Liver (tissue), 9 donors: ENCODE data around the gene COA8. TPM values are rescaled to one million over a fixed set of nuclear protein-coding genes. Genes with fewer than 3 reads are reported as not detected.

Experiments
- DNase-seq: peaks from one replicate; pipeline ENCODE4 v3.0.0-alpha.2; 2017; ENCODE audit warnings: low spot score
- H3K27ac ChIP-seq, 2 donors: one replicate each; pipeline ENCODE4 v1.7.0; 2013; ENCODE audit warnings: inconsistent platforms in 2 of 2, low read length in 2 of 2, control low read depth in 1 of 2, low read depth in 1 of 2, mild to moderate bottlenecking in 1 of 2
- H3K27me3 ChIP-seq, 4 donors: one replicate each; pipeline versions ENCODE4 v1.6.1 to v1.7.0; 2013; ENCODE audit warnings: low read length in 3 of 4, inconsistent platforms in 1 of 4, mild to moderate bottlenecking in 1 of 4, moderate library complexity in 1 of 4; ENCODE audit not compliant: control insufficient read depth in 4 of 4, insufficient read depth in 4 of 4
- H3K36me3 ChIP-seq, 4 donors: one replicate each; pipeline versions ENCODE4 v1.6.1 to v1.7.0; 2013; ENCODE audit warnings: low read length in 3 of 4, mild to moderate bottlenecking in 3 of 4, low read depth in 1 of 4, moderate library complexity in 1 of 4; ENCODE audit not compliant: control insufficient read depth in 4 of 4, insufficient read depth in 3 of 4
- H3K4me1 ChIP-seq, 4 donors: one replicate each; pipeline versions ENCODE4 v1.6.1 to v1.7.0; 2013; ENCODE audit warnings: low read length in 3 of 4, mild to moderate bottlenecking in 3 of 4, moderate library complexity in 1 of 4; ENCODE audit not compliant: control insufficient read depth in 4 of 4, insufficient read depth in 4 of 4
- H3K4me3 ChIP-seq, 3 donors: one replicate each; pipeline versions ENCODE4 v1.6.1 to v1.7.0; 2013; ENCODE audit warnings: low read length in 3 of 3, control low read depth in 1 of 3, low read depth in 1 of 3, mild to moderate bottlenecking in 1 of 3
- H3K9ac ChIP-seq, 2 donors: one replicate each; pipeline ENCODE4 v1.7.0; 2013; ENCODE audit warnings: low read length in 2 of 2, mild to moderate bottlenecking in 2 of 2, moderate library complexity in 2 of 2, control low read depth in 1 of 2, low read depth in 1 of 2
- H3K9me3 ChIP-seq, 4 donors: one replicate each; pipeline versions ENCODE4 v1.6.1 to v1.7.0; 2013; ENCODE audit warnings: low read length in 3 of 4; ENCODE audit not compliant: control insufficient read depth in 4 of 4
- EGR1 ChIP-seq, 2 donors: IDR thresholded peaks; 2 replicates each; pipeline ENCODE4 v1.6.1; 2016 to 2018; ENCODE audit warnings: antibody characterized with exemption in 2 of 2, low read depth in 2 of 2
- FOXA1 ChIP-seq: IDR thresholded peaks from 2 replicates; pipeline ENCODE4 v1.6.1; 2016; ENCODE audit warnings: antibody characterized with exemption
- FOXA2 ChIP-seq: IDR thresholded peaks from 2 replicates; pipeline ENCODE4 v1.6.1; 2016; ENCODE audit warnings: antibody characterized with exemption
- GABPA ChIP-seq, 2 donors: IDR thresholded peaks in 1 of 2; conservative IDR thresholded peaks in 1 of 2; 2 replicates each; pipeline ENCODE4 v1.6.1; 2016; ENCODE audit warnings: antibody characterized with exemption in 2 of 2, mild to moderate bottlenecking in 1 of 2, moderate library complexity in 1 of 2
- HNF4A ChIP-seq, 2 donors: conservative IDR thresholded peaks; 2 replicates each; pipeline ENCODE4 v1.6.1; 2016; ENCODE audit warnings: antibody characterized with exemption in 2 of 2, mild to moderate bottlenecking in 2 of 2
- HNF4G ChIP-seq: IDR thresholded peaks from 2 replicates; pipeline ENCODE4 v1.6.1; 2016; ENCODE audit warnings: antibody characterized with exemption
- JUND ChIP-seq, 2 donors: IDR thresholded peaks; 2 replicates each; pipeline ENCODE4 v1.6.1; 2016; ENCODE audit warnings: antibody characterized with exemption in 2 of 2
- NR2F2 ChIP-seq: IDR thresholded peaks from 2 replicates; pipeline ENCODE4 v1.6.1; 2016; ENCODE audit warnings: antibody characterized with exemption
- RAD21 ChIP-seq, 2 donors: IDR thresholded peaks; 2 replicates each; pipeline ENCODE4 v1.6.1; 2016; ENCODE audit warnings: antibody characterized with exemption in 2 of 2, mild to moderate bottlenecking in 2 of 2
- RXRA ChIP-seq, 2 donors: IDR thresholded peaks; 2 replicates each; pipeline ENCODE4 v1.6.1; 2017 to 2018; ENCODE audit warnings: antibody characterized with exemption in 2 of 2, mild to moderate bottlenecking in 1 of 2
- SP1 ChIP-seq: IDR thresholded peaks from 2 replicates; pipeline ENCODE4 v1.6.1; 2018; ENCODE audit warnings: antibody characterized with exemption, mild to moderate bottlenecking
- TAF1 ChIP-seq: conservative IDR thresholded peaks from 2 replicates; pipeline ENCODE4 v1.6.1; 2016; ENCODE audit warnings: antibody characterized with exemption, mild to moderate bottlenecking
- YY1 ChIP-seq: IDR thresholded peaks from 2 replicates; pipeline ENCODE4 v1.6.1; 2016; ENCODE audit warnings: antibody characterized with exemption, mild to moderate bottlenecking
- WGBS: extraction: QIAGEN DNeasy Blood & Tissue Kit; methylation state at CpG from one replicate; pipeline ENCODE4 v1.1.7; 2013; 5-methylcytosine and 5-hydroxymethylcytosine counted together
- polyA plus RNA-seq, 2 donors: library from polyadenylated mRNA; stranded (reverse) in 1 of 2; unstranded in 1 of 2; fragments of 200-250 nt in 1 of 2; fragments of >200 nt in 1 of 2; fragmentation: Nextera tagmentation in 1 of 2; extraction: Ambion mirVana in 1 of 2; gene quantifications; one replicate each; pipeline versions ENCODE4 v1.2.1 to v1.2.3, GENCODE V29; 2013 to 2015
- total RNA-seq, 2 donors: library from RNA; depleted of rRNA; stranded (reverse); fragments of >200 nt; gene quantifications; one replicate each; pipeline ENCODE4 v1.2.3, GENCODE V29; 2014
- TF ChIP-seq, protein P1 (sequence below): IDR thresholded peaks from 2 replicates; pipeline ENCODE4 v1.6.1; 2016; ENCODE audit warnings: antibody characterized with exemption
- TF ChIP-seq, protein P2 (sequence below): IDR thresholded peaks from 2 replicates; pipeline ENCODE4 v1.6.1; 2016; ENCODE audit warnings: antibody characterized with exemption, mild to moderate bottlenecking
- TF ChIP-seq, protein P3 (sequence below): IDR thresholded peaks from 2 replicates; pipeline ENCODE4 v1.6.1; 2016; ENCODE audit warnings: antibody characterized with exemption
- TF ChIP-seq, protein P4 (sequence below): fragments of 150-350 bp; IDR thresholded peaks from 2 replicates; pipeline ENCODE4 v1.5.1; 2017; ENCODE audit warnings: improper control_type of control experiment, low read depth, low read length; ENCODE audit not compliant: missing input control
- TF ChIP-seq, protein P5 (sequence below): IDR thresholded peaks from 2 replicates; pipeline ENCODE4 v1.6.1; 2016; ENCODE audit warnings: antibody characterized with exemption
- donor health status: healthy.
- donor health status: healthy.
- donor health status: healthy.
- donor health status: healthy.
- donor health status: healthy.

COA8 gene
- total and polyA plus RNA-seq, 4 donors: 8.3 to 35.5 (median 17.0) TPM

DNA sequence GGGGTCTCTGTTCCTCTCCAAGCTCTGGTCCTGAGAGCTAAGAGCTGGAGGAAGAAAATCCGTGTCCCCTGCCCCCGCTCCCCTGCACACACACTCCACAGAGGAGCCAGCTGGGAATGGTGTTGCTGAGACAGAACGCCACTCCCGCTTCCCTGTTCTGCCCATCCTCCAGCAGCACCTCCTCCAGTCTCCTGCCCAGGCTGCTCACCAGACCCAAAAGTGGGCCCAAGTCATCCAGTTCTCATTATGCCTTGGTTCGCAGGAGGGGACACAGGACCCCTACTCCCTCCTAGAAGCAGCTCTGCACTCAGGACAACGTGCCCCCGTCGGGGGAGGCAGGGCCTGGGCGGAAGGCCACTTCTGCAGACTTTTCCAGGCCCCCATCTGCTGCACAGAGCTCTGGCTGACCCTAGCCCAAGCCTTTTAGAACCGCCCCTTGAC, 34.6 kb upstream of the COA8 start:
- peak overlapping the region; percentile 49 to 62 for H3K9ac ChIP-seq
- no peaks in the 10 kb centered on the region for H3K9me3 ChIP-seq
- TF ChIP-seq, protein P1, sequence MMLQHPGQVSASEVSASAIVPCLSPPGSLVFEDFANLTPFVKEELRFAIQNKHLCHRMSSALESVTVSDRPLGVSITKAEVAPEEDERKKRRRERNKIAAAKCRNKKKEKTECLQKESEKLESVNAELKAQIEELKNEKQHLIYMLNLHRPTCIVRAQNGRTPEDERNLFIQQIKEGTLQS: no peak
- TF ChIP-seq TAF1 (no peak), SP1 (no peak), RAD21 (IDR thresholded peaks at IDR 0.05) (no peak), JUND (IDR thresholded peaks at IDR 0.05) (no peak), HNF4G (no peak), EGR1 (IDR thresholded peaks at IDR 0.05; ENCODE audit: low read depth in 2 of 2) (no peak), GABPA (IDR thresholded peaks at IDR 0.05 in 1 of 2, conservative IDR thresholded peaks at IDR 0.05 in 1 of 2) (no peak), FOXA2 (no peak), HNF4A (conservative IDR thresholded peaks at IDR 0.05) (no peak), FOXA1 (no peak), NR2F2 (no peak), YY1 (no peak), RXRA (IDR thresholded peaks at IDR 0.05) (no peak)
- TF ChIP-seq, protein P2, sequence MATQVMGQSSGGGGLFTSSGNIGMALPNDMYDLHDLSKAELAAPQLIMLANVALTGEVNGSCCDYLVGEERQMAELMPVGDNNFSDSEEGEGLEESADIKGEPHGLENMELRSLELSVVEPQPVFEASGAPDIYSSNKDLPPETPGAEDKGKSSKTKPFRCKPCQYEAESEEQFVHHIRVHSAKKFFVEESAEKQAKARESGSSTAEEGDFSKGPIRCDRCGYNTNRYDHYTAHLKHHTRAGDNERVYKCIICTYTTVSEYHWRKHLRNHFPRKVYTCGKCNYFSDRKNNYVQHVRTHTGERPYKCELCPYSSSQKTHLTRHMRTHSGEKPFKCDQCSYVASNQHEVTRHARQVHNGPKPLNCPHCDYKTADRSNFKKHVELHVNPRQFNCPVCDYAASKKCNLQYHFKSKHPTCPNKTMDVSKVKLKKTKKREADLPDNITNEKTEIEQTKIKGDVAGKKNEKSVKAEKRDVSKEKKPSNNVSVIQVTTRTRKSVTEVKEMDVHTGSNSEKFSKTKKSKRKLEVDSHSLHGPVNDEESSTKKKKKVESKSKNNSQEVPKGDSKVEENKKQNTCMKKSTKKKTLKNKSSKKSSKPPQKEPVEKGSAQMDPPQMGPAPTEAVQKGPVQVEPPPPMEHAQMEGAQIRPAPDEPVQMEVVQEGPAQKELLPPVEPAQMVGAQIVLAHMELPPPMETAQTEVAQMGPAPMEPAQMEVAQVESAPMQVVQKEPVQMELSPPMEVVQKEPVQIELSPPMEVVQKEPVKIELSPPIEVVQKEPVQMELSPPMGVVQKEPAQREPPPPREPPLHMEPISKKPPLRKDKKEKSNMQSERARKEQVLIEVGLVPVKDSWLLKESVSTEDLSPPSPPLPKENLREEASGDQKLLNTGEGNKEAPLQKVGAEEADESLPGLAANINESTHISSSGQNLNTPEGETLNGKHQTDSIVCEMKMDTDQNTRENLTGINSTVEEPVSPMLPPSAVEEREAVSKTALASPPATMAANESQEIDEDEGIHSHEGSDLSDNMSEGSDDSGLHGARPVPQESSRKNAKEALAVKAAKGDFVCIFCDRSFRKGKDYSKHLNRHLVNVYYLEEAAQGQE: no peak
- TF ChIP-seq, protein P3, sequence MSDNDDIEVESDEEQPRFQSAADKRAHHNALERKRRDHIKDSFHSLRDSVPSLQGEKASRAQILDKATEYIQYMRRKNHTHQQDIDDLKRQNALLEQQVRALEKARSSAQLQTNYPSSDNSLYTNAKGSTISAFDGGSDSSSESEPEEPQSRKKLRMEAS: no peak
- TF ChIP-seq, protein P4, sequence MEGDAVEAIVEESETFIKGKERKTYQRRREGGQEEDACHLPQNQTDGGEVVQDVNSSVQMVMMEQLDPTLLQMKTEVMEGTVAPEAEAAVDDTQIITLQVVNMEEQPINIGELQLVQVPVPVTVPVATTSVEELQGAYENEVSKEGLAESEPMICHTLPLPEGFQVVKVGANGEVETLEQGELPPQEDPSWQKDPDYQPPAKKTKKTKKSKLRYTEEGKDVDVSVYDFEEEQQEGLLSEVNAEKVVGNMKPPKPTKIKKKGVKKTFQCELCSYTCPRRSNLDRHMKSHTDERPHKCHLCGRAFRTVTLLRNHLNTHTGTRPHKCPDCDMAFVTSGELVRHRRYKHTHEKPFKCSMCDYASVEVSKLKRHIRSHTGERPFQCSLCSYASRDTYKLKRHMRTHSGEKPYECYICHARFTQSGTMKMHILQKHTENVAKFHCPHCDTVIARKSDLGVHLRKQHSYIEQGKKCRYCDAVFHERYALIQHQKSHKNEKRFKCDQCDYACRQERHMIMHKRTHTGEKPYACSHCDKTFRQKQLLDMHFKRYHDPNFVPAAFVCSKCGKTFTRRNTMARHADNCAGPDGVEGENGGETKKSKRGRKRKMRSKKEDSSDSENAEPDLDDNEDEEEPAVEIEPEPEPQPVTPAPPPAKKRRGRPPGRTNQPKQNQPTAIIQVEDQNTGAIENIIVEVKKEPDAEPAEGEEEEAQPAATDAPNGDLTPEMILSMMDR: no peak
- TF ChIP-seq, protein P5, sequence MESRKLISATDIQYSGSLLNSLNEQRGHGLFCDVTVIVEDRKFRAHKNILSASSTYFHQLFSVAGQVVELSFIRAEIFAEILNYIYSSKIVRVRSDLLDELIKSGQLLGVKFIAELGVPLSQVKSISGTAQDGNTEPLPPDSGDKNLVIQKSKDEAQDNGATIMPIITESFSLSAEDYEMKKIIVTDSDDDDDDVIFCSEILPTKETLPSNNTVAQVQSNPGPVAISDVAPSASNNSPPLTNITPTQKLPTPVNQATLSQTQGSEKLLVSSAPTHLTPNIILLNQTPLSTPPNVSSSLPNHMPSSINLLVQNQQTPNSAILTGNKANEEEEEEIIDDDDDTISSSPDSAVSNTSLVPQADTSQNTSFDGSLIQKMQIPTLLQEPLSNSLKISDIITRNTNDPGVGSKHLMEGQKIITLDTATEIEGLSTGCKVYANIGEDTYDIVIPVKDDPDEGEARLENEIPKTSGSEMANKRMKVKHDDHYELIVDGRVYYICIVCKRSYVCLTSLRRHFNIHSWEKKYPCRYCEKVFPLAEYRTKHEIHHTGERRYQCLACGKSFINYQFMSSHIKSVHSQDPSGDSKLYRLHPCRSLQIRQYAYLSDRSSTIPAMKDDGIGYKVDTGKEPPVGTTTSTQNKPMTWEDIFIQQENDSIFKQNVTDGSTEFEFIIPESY: no peak
- peak overlapping the region; percentile 11 to 89 (median 64) for H3K4me3 ChIP-seq
- peaks cover 15 to 68% (median 38%) of the 10 kb centered on the region in 4 donors for H3K4me1 ChIP-seq
- no peak for DNase-seq
- H3K27ac ChIP-seq: peak overlapping the region; percentile 75 to 84
- peaks cover 0 to 6% (median 2%) of the 10 kb centered on the region in 4 donors for H3K36me3 ChIP-seq
- no peaks in the 10 kb centered on the region for H3K27me3 ChIP-seq
- WGBS: 58% methylated on average over 10 of the region's 10 CpGs
